Measurements from ENCODE around the gene TCAP.

DNA sequence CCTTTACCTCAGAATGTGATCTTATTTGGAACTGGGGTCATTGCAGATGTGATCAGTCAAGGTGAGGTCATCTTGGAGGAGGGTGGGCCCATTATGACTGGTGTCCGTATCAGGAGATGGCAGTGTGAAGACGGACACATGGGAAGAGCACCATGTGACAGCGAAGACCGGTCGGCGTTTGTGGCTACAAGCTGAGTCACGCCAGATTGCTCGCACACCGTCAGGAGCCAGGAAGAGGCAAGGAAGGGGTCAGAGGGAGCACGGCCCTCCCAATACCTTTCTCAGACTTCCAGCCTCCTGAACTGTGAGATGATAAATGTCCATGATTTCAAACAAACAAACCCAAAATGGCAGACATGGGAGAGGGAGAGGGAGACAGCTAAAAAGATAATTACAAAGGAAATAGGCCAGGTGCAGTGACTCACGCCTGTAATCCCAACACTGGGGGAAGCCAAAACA is 15.0 kb upstream of the TCAP start:
- TF ChIP-seq POLR2A (IDR thresholded peaks at IDR 0.05) = no peak
- TF ChIP-seq CTCF (IDR thresholded peaks at IDR 0.05) = no peak

Measured in vagina (tissue), 2 donors.